AG04450 (cell line): Measurements from ENCODE around the gene WIPF3. TPM values are rescaled to one million over a fixed set of nuclear protein-coding genes. Genes with fewer than 3 reads are reported as not detected.

Experiments used
- CTCF ChIA-PET: fragments of 300-600, 350-600 bp; formaldehyde crosslinking; extraction: SDS; loops from one replicate; lab custom pipeline; 2022; ENCODE audit warnings: antibody characterized with exemption, inconsistent platforms; lab: Charles Lee
- POLR2A ChIA-PET: fragments of 350-600 bp; formaldehyde crosslinking; extraction: SDS; loops from one replicate; lab custom pipeline; 2021; ENCODE audit warnings: antibody characterized with exemption, inconsistent platforms; lab: Yijun Ruan, JAX
- DNase-seq: peaks from one replicate; pipeline ENCODE4 v3.0.0-alpha.2; 2011; ENCODE audit warnings: low read depth, low spot score
- H3K27ac ChIP-seq: one replicate; pipeline ENCODE4 v1.5.1; 2012; ENCODE audit warnings: low read depth, low read length, control low read depth
- H3K27me3 ChIP-seq: one replicate; pipeline ENCODE4 v1.6.0; 2012; ENCODE audit warnings: low read length; ENCODE audit not compliant: control insufficient read depth, insufficient read depth
- H3K4me3 ChIP-seq: 2 replicates; pipeline ENCODE4 v1.5.1; 2011; ENCODE audit warnings: mild to moderate bottlenecking, low read depth, low read length, control low read depth
- H3K9me3 ChIP-seq: 2 replicates; pipeline ENCODE4 v1.5.1; 2012; ENCODE audit warnings: low read length; ENCODE audit not compliant: control insufficient read depth, insufficient read depth
- CTCF ChIP-seq: IDR thresholded peaks from 2 replicates; pipeline ENCODE4 v1.5.1; 2011; ENCODE audit warnings: low read depth, low read length, control low read depth, inconsistent platforms
- polyA plus RNA-seq: library from polyadenylated mRNA; depleted of rRNA; stranded (reverse); fragments of >200 nt; gene quantifications from 2 replicates; pipeline ENCODE4 v1.2.3, GENCODE V29; 2011; rRNA removed
- small RNA-seq: library from RNA; depleted of rRNA; stranded (forward); fragments of <200 nt; gene quantifications from one replicate; pipeline ENCODE3, GENCODE V24; 2012; ENCODE audit warnings: low read depth; ENCODE audit not compliant: insufficient read length

The WIPF3 gene
- polyA plus RNA-seq, 1 experiment, result not detected

- Histone ChIP-seq H3K9me3 (no peaks in the 10 kb centered on the region), H3K4me3 (no peak overlapping the region), H3K27me3 (no peaks in the 10 kb centered on the region), H3K27ac (no peak overlapping the region)
- DNase-seq, result no peak
- TF ChIP-seq CTCF, result no peak
- ChIA-PET CTCF (interaction anchor here (1.3 to 1.4 kb wide), 2 partner anchors 98 to 110 kb away, joined by 3 to 4 read pairs; no protein-coding TSS in a partner anchor), POLR2A (interaction anchor here (0.5 to 0.9 kb wide), 2 partner anchors 36 to 599 kb away, joined by 3 to 8 read pairs; no protein-coding TSS in a partner anchor)
Measured at GRCh38 chr7:29965030-29965429, 158.7 kb downstream of the WIPF3 start.

Small RNA genes within 50 kb of the gene (small RNA-seq; reads per million reads assigned to genes)
- gene RF01210, result not detected

Other genes with a start within 250 kb of the WIPF3 start
- not detected in 2 replicates for gene PRR15, start 242.7 kb upstream of the WIPF3 start, polyA plus RNA-seq
- gene SCRN1, start 183.3 kb downstream of the WIPF3 start, polyA plus RNA-seq, result 110 and 123 TPM in 2 replicates
- 38.0 and 54.6 TPM in 2 replicates for gene FKBP14, start 220.2 kb downstream of the WIPF3 start, polyA plus RNA-seq
- gene PLEKHA8, start 221.9 kb downstream of the WIPF3 start, polyA plus RNA-seq, result 9.3 and 12.6 TPM in 2 replicates